A549 (cell line): ENCODE results near the gene SOX13. TPM values are rescaled to one million over a fixed set of nuclear protein-coding genes. Genes with fewer than 3 reads are reported as not detected.
A peak's percentile ranks its signal among the peaks of the same experiment; 100 is the strongest.

Experiments
- ATAC-seq, 2 experiments: fragments of 200-7000 bp in 1 of 2; fragments of >200 bp in 1 of 2; cut with Nextera tagmentation in 1 of 2; cut with Tn5 transposase in 1 of 2; 3 replicates each; pipeline versions ENCODE4 v1.8.0 to v1.9.1; 2018 to 2020; ENCODE audit warnings: mild to moderate bottlenecking in 1 of 2, moderate library complexity in 1 of 2
- CTCF ChIA-PET: fragments of 300-600 bp; sonication (Branson Sonifier 250); formaldehyde crosslinking; extraction: SDS; loops from one replicate; lab custom pipeline; 2021; ENCODE audit warnings: antibody characterized with exemption, inconsistent platforms; lab: Yijun Ruan, JAX
- POLR2A ChIA-PET: fragments of 350-600 bp; formaldehyde crosslinking; extraction: SDS; loops from one replicate; lab custom pipeline; 2021; ENCODE audit warnings: antibody characterized with exemption, inconsistent platforms; lab: Yijun Ruan, JAX
- DNase-seq, 2 experiments: peaks; one replicate each; pipeline versions ENCODE4 v3.0.0 to v3.0.0-alpha.2; 2011 to 2016; ENCODE audit warnings: low read depth in 1 of 2, low spot score in 1 of 2
- FAIRE-seq: peaks from 2 replicates; lab custom pipeline; 2011; peaks lifted over from hg19 to GRCh38; lab: Jason Lieb, UNC
- H3K27ac ChIP-seq, 2 experiments: fragments of >200 bp; sonication (Bioruptor Twin); formaldehyde crosslinking; 3 replicates each; pipeline ENCODE4 v1.5.1; 2016 to 2017
- H3K4me1 ChIP-seq: fragments of >200 bp; sonication (Bioruptor Twin); formaldehyde crosslinking; 3 replicates; pipeline ENCODE4 v1.6.1; 2016
- H3K4me2 ChIP-seq: fragments of >200 bp; sonication (Bioruptor Twin); formaldehyde crosslinking; 3 replicates; pipeline ENCODE4 v1.6.1; 2016
- H3K4me3 ChIP-seq: fragments of >200 bp; sonication (Bioruptor Twin); formaldehyde crosslinking; 3 replicates; pipeline ENCODE4 v1.5.1; 2016
- H3K9me3 ChIP-seq: fragments of >200 bp; sonication (Bioruptor Twin); formaldehyde crosslinking; 3 replicates; pipeline ENCODE4 v1.6.1; 2016
- ATOH8 ChIP-seq: fragments of 250-450 bp; sonication (Bioruptor Pico); IDR thresholded peaks from 2 replicates; pipeline ENCODE4 v1.5.0; 2020; ENCODE audit warnings: low read depth, mild to moderate bottlenecking, moderate library complexity
- CHD4 ChIP-seq: fragments of 200-600 bp; sonication (generic); IDR thresholded peaks from 2 replicates; pipeline ENCODE4 v1.6.1; 2016; ENCODE audit warnings: antibody characterized with exemption, mild to moderate bottlenecking, borderline replicate concordance
- E2F6 ChIP-seq: IDR thresholded peaks from 2 replicates; pipeline ENCODE4 v1.6.1; 2012; ENCODE audit warnings: low read depth, borderline replicate concordance
- ELK1 ChIP-seq: fragments of 150-350 bp; IDR thresholded peaks from 2 replicates; pipeline ENCODE4 v1.6.1; 2014; ENCODE audit warnings: low read depth, mild to moderate bottlenecking, low read length
- EP300 ChIP-seq, 2 experiments: fragments of >200 bp; sonication (Bioruptor Twin); formaldehyde crosslinking; IDR thresholded peaks; 2 replicates in 1 of 2; 3 replicates in 1 of 2; pipeline ENCODE4 v1.6.1; 2016 to 2017
- FOSB ChIP-seq: fragments of 250-450 bp; sonication (Bioruptor Pico); IDR thresholded peaks from 2 replicates; pipeline ENCODE4 v1.5.0; 2020; ENCODE audit warnings: mild to moderate bottlenecking, moderate library complexity
- FOSL2 ChIP-seq, 2 experiments: fragments of 450-650 bp in 1 of 2; fragments of >200 bp in 1 of 2; sonication (Bioruptor Twin) in 1 of 2; formaldehyde crosslinking; IDR thresholded peaks; 2 replicates each; pipeline versions ENCODE4 v1.5.0 to v1.6.1; 2016 to 2020; ENCODE audit warnings: mild to moderate bottlenecking in 1 of 2, moderate library complexity in 1 of 2
- HES2 ChIP-seq: fragments of >200 bp; sonication (Bioruptor Twin); formaldehyde crosslinking; IDR thresholded peaks from 2 replicates; pipeline ENCODE4 v1.6.1; 2016
- HOXA7 ChIP-seq: fragments of 250-450 bp; sonication (Bioruptor Pico); IDR thresholded peaks from 2 replicates; pipeline ENCODE4 v1.5.0; 2020; ENCODE audit warnings: mild to moderate bottlenecking, moderate library complexity
- JUN ChIP-seq, 2 experiments: fragments of >200 bp; sonication (Bioruptor Twin); formaldehyde crosslinking; IDR thresholded peaks; 2 replicates in 1 of 2; 3 replicates in 1 of 2; pipeline ENCODE4 v1.6.1; 2016 to 2017
- JUNB ChIP-seq: fragments of >200 bp; sonication (Bioruptor Twin); formaldehyde crosslinking; IDR thresholded peaks from 2 replicates; pipeline ENCODE4 v1.6.1; 2016
- KDM1A ChIP-seq: fragments of 200-600 bp; sonication (generic); IDR thresholded peaks from 2 replicates; pipeline ENCODE4 v1.6.1; 2016; ENCODE audit warnings: low read depth, mild to moderate bottlenecking
- MAFK ChIP-seq: fragments of 450-650 bp; IDR thresholded peaks from 2 replicates; pipeline ENCODE4 v1.6.1; 2014; ENCODE audit not compliant: partially characterized antibody
- MAX ChIP-seq: IDR thresholded peaks from 2 replicates; pipeline ENCODE4 v1.6.1; 2012
- MAZ ChIP-seq: fragments of 150-350 bp; IDR thresholded peaks from 2 replicates; pipeline ENCODE4 v1.6.1; 2014; ENCODE audit warnings: antibody characterized with exemption, low read depth, low read length, borderline replicate concordance
- NPAS2 ChIP-seq: fragments of 250-450 bp; sonication (Bioruptor Pico); IDR thresholded peaks from 2 replicates; pipeline ENCODE4 v1.8.0; 2022; ENCODE audit warnings: mild to moderate bottlenecking, moderate library complexity, borderline replicate concordance
- POLR2AphosphoS2 ChIP-seq: conservative IDR thresholded peaks from 2 replicates; pipeline ENCODE4 v1.6.1; 2012; ENCODE audit warnings: low read length, improper control_type of control experiment, inconsistent platforms
- RARB ChIP-seq: fragments of 250-450 bp; sonication (Bioruptor Pico); IDR thresholded peaks from 2 replicates; pipeline ENCODE4 v1.8.0; 2021; ENCODE audit warnings: mild to moderate bottlenecking, moderate library complexity
- RCOR1 ChIP-seq: fragments of 150-350 bp; IDR thresholded peaks from 2 replicates; pipeline ENCODE4 v1.6.1; 2014; ENCODE audit warnings: antibody characterized with exemption, low read length, low read depth
- REST ChIP-seq: fragments of 200-600 bp; sonication (generic); IDR thresholded peaks from 2 replicates; pipeline ENCODE4 v1.6.1; 2016; ENCODE audit warnings: antibody characterized with exemption, mild to moderate bottlenecking, moderate library complexity
- RFX5 ChIP-seq: fragments of 450-650 bp; IDR thresholded peaks from 2 replicates; pipeline ENCODE4 v1.7.1; 2014; ENCODE audit warnings: antibody characterized with exemption, mild to moderate bottlenecking, moderate library complexity
- RNF2 ChIP-seq: fragments of 200-600 bp; sonication (generic); IDR thresholded peaks from 2 replicates; pipeline ENCODE4 v1.6.1; 2016; ENCODE audit warnings: low read depth, mild to moderate bottlenecking, antibody characterized with exemption, moderate library complexity, borderline replicate concordance
- TP53 ChIP-seq: fragments of 250-450 bp; sonication (Bioruptor Pico); IDR thresholded peaks from 2 replicates; pipeline ENCODE4 v1.5.0; 2021; ENCODE audit warnings: mild to moderate bottlenecking, moderate library complexity
- ZSCAN20 ChIP-seq: fragments of 250-450 bp; sonication (Bioruptor Pico); IDR thresholded peaks from 2 replicates; pipeline ENCODE4 v1.8.0; 2022; ENCODE audit warnings: mild to moderate bottlenecking, moderate library complexity
- WGBS: methylation state at CpG from one replicate; pipeline ENCODE4 v1.1.6; 2017; ENCODE audit errors: missing lambda C conversion rate; 5-methylcytosine and 5-hydroxymethylcytosine counted together
- polyA plus RNA-seq, 4 experiments: library from polyadenylated mRNA; depleted of rRNA in 3 of 4; stranded (reverse); fragments of >200 nt; fragmentation: RNase III in 1 of 4; extraction: RNeasy Plus Mini Kit Qiagen cat#74134 plus additional on column Dnase treatment in 1 of 4; gene quantifications; 2 replicates in 3 of 4; 3 replicates in 1 of 4; pipeline ENCODE4 v1.2.3, GENCODE V29; 2011 to 2017

Gene SOX13
- polyA plus RNA-seq, 2 of the 4 experiments (the other 2 are of a cell fraction), result 6.8 to 9.8 TPM

GRCh38 chr1:204130981-204131892 lies 58.3 kb downstream of the SOX13 start:
- TF ChIP-seq KDM1A (no peak), JUN (IDR thresholded peaks at IDR 0.05) (no peak), MAZ (no peak), REST (no peak), JUNB (no peak), HOXA7 (CRISPR knock-in tag) (no peak), E2F6 (no peak), RFX5 (no peak), RCOR1 (no peak), FOSB (CRISPR knock-in tag) (no peak)
- TF ChIP-seq, all 56 proteins: peak for 0
- CTCF ChIA-PET, result interaction anchor here (1.0 to 32.2 kb wide), 10 partner anchors 8 to 285 kb away, joined by 3 to 757 read pairs (median 23); partner anchors contain the start of gene SNRPE
- POLR2A ChIA-PET, result interaction anchor here (1.0 to 3.9 kb wide), 2 partner anchors 21 to 259 kb away, joined by 4 to 40 read pairs; partner anchors contain the start of gene ETNK2
- Histone ChIP-seq H3K27ac (peak overlapping the region; percentile 14 to 42; a peak in 2 of 6 replicates), H3K4me1 (peaks cover 31% of the 10 kb centered on the region), H3K9me3 (no peaks in the 10 kb centered on the region), H3K4me3 (no peak overlapping the region), H3K4me2 (peak overlapping the region; percentile 3; the same call in 1 of the 3 replicates)
- peak in 1 of 2 experiments; percentile 25 for DNase-seq
- FAIRE-seq, result no peak
- ATAC-seq, result no peak
- 51% methylated on average over 9 of the region's 11 CpGs for WGBS

- ChIA-PET CTCF (interaction anchor here (1.0 to 32.2 kb wide), 4 partner anchors 13 to 266 kb away, joined by 3 to 757 read pairs (median 46); partner anchors contain the start of gene SNRPE), POLR2A (no interaction called here)
- ATAC-seq, result no peak
- Histone ChIP-seq H3K27ac (no peak overlapping the region), H3K4me1 (peaks cover 29% of the 10 kb centered on the region), H3K9me3 (no peaks in the 10 kb centered on the region), H3K4me2 (no peak overlapping the region), H3K4me3 (no peak overlapping the region)
- TF ChIP-seq ZSCAN20 (no peak), EP300 (IDR thresholded peaks at IDR 0.05) (no peak), CHD4 (no peak), ELK1 (no peak), MAX (no peak), RARB (CRISPR knock-in tag) (no peak), RCOR1 (no peak), ATOH8 (CRISPR knock-in tag) (no peak), RNF2 (no peak), FOSL2 (IDR thresholded peaks at IDR 0.05) (no peak), FOSL2 (CRISPR knock-in tag; IDR thresholded peaks at IDR 0.05) (no peak), POLR2AphosphoS2 (no peak), HES2 (no peak), KDM1A (no peak), TP53 (CRISPR knock-in tag) (no peak), MAFK (no peak), NPAS2 (CRISPR knock-in tag) (no peak)
- FAIRE-seq, result no peak
- no peak for DNase-seq
- WGBS, result 91% methylated on average over 4 of the region's 4 CpGs
Measured at GRCh38 chr1:204131978-204132377, 59.1 kb downstream of the SOX13 start.
